Right kidney (tissue), 1 donor: ENCODE data around the gene CCDC116.
"Not testable (repeated sequence)": the region's sequence is repeated elsewhere in the genome, so short reads cannot be mapped to it uniquely, and the experiment has no call there.

Experiments used
- DNase-seq: peaks from one replicate; pipeline ENCODE4 v3.0.0-alpha.2; 2016

Gene CCDC116

GRCh38 chr22:21652010-21652546 is 19.5 kb downstream of the CCDC116 start:
- peak; percentile 86 for DNase-seq

GRCh38 chr22:21652547-21653545 is 20.3 kb downstream of the CCDC116 start:
- DNase-seq, result no peak

DNA sequence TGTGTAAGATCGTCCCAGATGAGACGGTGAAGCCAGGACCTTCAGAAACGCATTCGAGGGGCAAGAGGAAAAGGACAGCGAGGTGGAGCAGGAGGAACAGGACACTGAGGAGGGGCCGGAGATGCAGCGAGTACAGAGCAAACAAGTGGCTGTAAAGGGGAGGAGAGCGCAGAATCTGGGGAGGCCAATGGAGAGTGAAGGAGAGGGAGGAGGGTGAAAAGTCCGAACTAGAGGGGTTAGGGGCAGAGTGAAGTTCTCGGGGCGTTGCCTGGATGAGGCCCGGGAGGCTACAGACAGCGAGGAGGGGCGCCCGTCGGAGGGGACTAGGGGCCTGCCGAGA is 24.4 kb downstream of the CCDC116 start:
- no peak for DNase-seq

DNA sequence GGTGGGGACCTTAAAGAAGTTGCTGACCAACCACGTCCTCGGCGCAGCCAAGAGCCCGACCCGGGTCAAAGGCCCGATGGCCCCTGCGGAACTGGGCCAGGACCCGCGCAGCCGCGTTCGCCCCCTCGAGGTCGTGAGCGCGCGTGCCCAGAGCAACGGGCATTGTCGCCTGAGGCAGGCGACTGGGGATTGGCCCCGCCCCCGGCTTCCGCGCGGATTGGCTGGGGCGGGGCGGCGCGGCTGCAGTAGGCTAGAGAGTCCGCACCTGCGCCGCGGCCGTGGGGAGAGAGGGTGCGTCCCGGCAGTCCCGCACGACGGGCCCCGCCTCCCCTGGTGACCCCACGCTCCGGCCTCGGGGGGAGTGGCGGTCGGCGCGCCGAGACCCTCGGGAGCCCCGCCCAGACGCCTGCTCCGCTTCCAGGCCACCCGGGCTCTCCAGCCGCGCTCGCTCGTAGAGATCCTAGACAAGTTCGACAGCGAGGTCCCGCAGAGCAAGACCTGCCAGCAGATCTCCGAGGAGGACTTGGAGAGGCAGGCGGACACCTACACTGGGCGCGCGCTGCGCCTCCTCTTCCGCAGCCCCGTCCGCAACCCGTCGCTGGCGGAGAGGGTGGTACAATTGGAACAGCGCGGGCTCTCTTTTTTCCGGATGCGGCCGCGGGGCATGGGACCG is 24.9 kb downstream of the CCDC116 start:
- peak; percentile 88 for DNase-seq

DNA sequence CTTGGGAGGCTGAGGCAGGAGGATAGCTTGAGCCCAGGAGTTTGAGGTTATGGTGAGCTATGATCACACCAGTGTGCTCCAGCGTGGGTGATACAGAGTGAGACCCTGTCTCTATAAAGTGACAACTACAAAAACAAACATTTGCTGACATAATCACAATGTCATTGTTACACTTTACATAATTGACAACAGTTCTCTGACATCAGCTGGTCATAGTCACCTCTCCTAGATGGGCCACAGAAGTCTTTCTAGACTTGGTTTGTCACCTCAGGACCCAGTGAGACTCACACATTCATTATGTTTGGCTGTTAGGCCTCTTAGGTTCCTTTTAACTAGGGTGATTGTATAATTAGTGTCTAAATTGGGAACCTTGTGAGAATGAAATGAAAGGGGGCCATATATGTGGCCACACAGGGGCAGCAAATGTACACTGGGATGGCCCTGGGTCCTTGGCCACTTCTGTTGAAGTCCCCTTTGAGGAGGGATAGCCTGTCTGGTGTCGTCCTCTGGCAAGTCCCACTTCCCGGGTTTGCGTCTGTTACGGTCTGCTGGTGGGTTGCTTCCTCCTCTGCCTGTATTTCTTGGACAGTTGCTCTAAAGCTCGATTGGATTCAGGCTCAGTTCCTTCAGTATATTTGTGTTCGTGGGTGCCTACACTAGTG is 27.4 kb downstream of the CCDC116 start:
- DNase-seq, result no peak

DNA sequence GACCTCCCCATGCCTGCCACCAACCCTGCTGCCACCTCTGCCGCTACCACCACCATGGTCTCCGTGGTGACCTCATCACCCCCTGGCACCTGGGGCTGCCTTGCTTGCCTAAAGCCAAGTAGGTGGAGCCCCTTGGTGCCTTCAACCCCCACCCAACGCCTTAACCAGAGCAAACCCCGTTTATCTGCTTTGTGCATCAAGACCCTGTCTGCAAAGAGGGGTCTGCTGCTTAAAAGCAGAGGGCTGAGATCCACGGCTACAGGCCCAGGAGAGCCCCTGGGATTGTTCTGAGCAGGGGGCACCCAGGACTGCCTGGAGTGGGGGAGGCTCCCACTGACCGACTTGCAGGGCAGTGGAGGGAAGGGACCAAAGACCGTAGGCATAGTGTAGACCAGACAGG is 28.3 kb downstream of the CCDC116 start:
- DNase-seq, result no peak

DNA sequence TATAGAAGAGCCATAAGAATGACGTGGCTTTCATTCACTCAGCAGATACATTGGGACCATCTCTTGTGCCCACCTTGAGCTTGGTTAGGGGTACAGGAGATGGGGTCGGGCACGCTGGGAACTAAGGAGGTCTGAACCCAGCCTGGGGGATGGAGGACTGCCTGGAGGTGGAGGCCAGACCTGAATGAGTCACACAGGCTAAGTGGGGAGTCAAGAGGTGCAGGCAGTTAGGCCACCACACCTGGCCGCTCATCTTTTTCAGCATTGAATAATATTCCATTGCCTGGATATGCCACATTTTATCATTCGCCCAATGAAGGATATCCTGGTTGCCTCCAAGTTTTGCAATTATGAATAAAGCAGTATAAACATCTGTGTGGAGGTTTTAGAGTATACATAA is 29.4 kb downstream of the CCDC116 start:
- DNase-seq, result no peak

DNA sequence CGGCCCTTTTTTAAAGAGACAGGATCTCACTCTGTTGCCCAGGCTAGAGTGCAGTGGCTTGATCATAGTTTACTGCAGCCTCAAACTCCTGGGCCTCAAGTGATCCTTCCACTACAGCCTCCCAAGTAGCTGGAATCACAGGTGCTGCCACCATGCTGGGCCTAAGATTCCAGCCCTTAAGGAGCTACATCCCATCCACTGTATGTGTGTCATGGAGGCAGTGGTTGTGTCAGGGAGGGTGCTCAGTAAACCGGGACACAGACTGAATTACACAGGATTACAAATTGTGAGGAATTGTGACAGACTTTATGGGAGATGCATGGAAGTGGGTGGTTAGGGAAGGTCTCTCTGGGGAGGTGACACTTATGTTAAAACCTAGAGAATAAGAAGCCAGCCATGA is 31.2 kb downstream of the CCDC116 start:
- no peak for DNase-seq

DNA sequence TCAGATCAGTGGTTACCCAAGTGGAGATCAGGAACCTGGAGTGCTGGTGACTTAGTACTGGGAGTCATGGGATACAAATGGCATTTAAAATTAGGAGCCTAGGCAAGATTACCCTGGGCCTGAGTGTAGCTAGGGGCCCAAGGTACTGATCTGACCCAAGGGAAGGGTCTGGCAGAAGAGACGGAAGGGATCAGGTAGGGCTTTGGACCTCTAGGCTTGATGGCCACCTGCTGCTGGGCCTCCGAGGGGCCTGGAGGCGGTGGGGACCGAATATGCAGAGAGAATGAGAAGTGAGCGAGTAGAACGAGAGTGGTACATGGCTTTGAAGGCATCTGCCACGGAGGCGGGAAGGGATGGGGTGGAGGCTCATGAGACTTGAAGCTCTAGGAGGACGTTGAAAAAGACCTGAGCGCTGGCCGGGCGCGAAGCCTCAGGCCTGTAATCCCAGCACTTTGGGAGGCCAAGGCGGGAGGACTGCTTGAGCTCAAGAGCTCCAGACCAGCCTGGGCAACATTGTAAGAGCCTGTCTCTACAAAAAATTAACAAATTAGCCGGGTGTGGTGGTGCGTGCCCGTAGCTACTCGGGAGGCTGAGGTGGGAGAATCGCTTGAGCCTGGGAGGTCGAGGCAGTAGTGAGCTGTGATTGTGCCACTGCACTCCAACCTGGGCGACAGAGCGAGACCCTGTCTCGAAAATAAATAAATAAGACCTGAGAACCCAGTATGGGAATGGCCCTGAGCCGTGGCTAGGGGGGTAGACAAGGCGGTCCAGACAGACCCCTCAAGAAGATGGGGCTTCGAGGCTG is 32.7 kb downstream of the CCDC116 start:
- no peak for DNase-seq

DNA sequence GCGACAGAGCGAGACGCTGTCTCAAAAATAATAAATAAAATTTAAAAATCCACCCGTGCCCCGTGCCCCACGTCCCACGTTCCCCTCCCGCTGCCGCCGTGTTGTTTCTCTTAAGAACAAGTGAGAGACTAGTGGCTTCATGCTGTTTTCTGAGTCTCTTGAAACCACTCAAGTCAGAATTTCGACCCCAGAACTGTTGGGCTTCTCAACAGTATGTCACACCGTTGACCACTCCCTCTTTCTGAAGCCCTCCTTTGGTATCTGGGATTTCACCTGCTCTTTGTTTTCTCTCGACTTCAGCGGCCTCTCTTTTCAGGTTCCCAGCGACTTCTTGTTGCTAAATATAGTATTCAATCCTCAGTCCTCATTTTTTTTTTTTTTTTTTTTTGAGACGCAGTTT is 34.2 kb downstream of the CCDC116 start:
- DNase-seq, result no peak

GRCh38 chr22:21669026-21669425 is 36.5 kb downstream of the CCDC116 start:
- no peak for DNase-seq

DNA sequence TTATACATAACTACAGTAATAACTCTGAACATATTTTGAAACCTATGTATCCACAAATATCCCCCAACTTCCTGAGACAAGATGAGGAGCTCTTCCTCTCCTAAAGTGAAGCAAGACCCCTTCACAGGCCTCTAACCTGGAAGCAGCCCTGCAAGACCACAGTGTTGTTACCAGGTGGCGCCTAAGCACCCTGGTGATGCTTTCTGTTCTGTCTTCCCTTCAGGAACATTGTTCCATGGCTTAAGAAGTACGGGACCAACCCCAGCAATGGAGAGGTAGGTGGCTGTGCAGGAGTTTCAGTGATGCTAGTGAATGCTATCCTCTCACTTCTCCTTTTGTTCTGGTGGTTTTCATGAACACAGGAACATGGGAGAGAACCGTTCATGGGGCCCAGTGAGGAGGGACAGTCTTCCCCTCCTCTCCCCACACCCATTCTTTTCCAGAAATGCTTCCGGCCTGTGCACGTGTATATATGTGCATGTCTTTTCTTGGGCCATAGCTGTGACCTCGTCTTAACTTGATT is 39.6 kb downstream of the CCDC116 start:
- DNase-seq, result no peak

GRCh38 chr22:21673534-21674321 is 41.2 kb downstream of the CCDC116 start:
- DNase-seq, result no peak

DNA sequence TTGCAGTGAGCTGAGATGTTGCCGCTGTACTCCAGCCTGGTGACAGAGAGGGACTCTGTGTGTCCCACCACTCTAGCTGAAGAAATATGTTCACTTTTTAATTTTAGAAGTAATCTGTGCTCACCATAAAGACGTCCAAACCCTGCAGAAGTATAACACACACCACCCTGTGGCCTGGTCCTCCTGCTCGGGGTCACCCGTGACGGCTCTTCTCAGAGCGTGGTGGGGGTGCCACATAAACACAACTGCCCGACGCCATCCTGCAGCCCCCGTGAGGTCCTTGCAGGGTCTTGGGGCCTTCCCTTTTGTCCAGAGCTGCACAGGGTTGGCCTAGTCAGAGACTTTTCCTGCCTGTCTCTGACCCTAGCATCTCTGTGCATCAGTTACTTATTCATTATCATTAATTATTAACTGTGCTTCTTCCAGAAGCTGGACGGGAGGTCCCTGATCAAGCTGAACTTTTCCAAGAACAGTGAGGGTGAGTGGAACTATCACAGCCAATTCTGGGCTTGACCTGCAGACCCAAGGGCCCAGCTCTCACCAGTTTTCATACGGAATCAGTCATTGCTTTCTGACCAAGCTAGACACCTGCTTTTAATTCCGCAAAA is 42.2 kb downstream of the CCDC116 start:
- no peak for DNase-seq

GRCh38 chr22:21677606-21678443 is 45.3 kb downstream of the CCDC116 start:
- DNase-seq, result no peak

DNA sequence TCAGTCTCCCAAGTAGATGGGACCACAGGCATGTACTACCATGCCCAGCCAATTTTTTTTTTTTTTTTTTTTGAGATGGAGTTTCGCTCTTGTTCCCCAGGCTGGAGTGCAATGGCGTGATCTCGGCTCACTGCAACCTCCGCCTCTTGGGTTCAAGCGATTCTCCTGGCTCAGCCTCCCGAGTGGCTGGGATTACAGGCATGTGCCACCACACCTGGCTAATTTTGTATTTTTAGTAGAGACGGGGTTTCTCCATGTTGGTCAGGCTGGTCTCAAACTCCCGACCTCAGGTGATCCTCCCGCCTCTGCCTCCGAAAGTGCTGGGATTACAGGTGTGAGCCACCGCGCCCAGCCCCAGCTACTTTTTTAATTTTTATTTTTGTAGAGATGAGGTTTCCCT is 46.3 kb downstream of the CCDC116 start:
- not testable (repeated sequence) for DNase-seq

GRCh38 chr22:21679383-21679782 is 46.8 kb downstream of the CCDC116 start:
- DNase-seq, result no peak

GRCh38 chr22:21680830-21681565 is 48.4 kb downstream of the CCDC116 start:
- DNase-seq, result no peak
